MCF 10A (cell line): ENCODE data around the gene TNP2. TPM values are rescaled to one million over a fixed set of nuclear protein-coding genes. Genes with fewer than 3 reads are reported as not detected.

Experiments used
- BruUV-seq: library from RNA; stranded (reverse); fragments of 400-500 nt; replicated peaks from 2 replicates; lab custom pipeline; 2021; lab: Mats Ljungman, UMichigan
- CTCF ChIA-PET: fragments of 300-600 bp; sonication (Branson Sonifier 250); formaldehyde crosslinking; extraction: SDS; loops from one replicate; lab custom pipeline; 2021; ENCODE audit warnings: antibody characterized with exemption, inconsistent platforms; lab: Yijun Ruan, JAX
- POLR2A ChIA-PET: fragments of 300-600, 350-650 bp; sonication (Branson Sonifier 250); formaldehyde crosslinking; extraction: SDS; loops from one replicate; lab custom pipeline; 2020; ENCODE audit warnings: antibody characterized with exemption, inconsistent platforms; lab: Yijun Ruan, JAX
- DNase-seq: peaks from one replicate; pipeline ENCODE4 v3.0.0-alpha.2; 2018; ENCODE audit not compliant: unreplicated experiment
- H3K27ac Mint-ChIP-seq: one replicate; pipeline ENCODE4 v1.8.0; 2022; ENCODE audit warnings: mild to moderate bottlenecking, low read depth, mixed read lengths; ENCODE audit not compliant: unreplicated experiment
- H3K27me3 Mint-ChIP-seq: one replicate; pipeline ENCODE4 v1.8.0; 2022; ENCODE audit warnings: mixed read lengths; ENCODE audit not compliant: insufficient read depth, unreplicated experiment
- H3K36me3 Mint-ChIP-seq: one replicate; pipeline ENCODE4 v1.8.0; 2022; ENCODE audit warnings: mild to moderate bottlenecking, moderate library complexity, mixed read lengths; ENCODE audit not compliant: insufficient read depth, unreplicated experiment
- H3K4me1 Mint-ChIP-seq: one replicate; pipeline ENCODE4 v1.8.0; 2022; ENCODE audit warnings: mixed read lengths; ENCODE audit not compliant: insufficient read depth, unreplicated experiment
- H3K4me3 Mint-ChIP-seq: one replicate; pipeline ENCODE4 v1.8.0; 2022; ENCODE audit warnings: mild to moderate bottlenecking, moderate library complexity, mixed read lengths; ENCODE audit not compliant: unreplicated experiment
- H3K9me3 Mint-ChIP-seq: one replicate; pipeline ENCODE4 v1.8.0; 2022; ENCODE audit warnings: mixed read lengths; ENCODE audit not compliant: unreplicated experiment
- intact Hi-C: fragments of 100-400 bp; cut with micrococcal nuclease; formaldehyde crosslinking; loops from 2 replicates; pipeline ENCODE4 v1.14.1; 2022
- total RNA-seq: library from RNA; stranded (reverse); gene quantifications from 2 replicates; pipeline ENCODE4 v1.2.3, GENCODE V29; 2022
- TF ChIP-seq, protein P1 (sequence below): fragments of 200-600 bp; IDR thresholded peaks from one replicate; pipeline ENCODE4 v1.8.0; 2022; ENCODE audit warnings: antibody characterized with exemption, mild to moderate bottlenecking; ENCODE audit not compliant: unreplicated experiment

TNP2 gene
- total RNA-seq, 1 experiment from 2014 or later = not detected

DNA sequence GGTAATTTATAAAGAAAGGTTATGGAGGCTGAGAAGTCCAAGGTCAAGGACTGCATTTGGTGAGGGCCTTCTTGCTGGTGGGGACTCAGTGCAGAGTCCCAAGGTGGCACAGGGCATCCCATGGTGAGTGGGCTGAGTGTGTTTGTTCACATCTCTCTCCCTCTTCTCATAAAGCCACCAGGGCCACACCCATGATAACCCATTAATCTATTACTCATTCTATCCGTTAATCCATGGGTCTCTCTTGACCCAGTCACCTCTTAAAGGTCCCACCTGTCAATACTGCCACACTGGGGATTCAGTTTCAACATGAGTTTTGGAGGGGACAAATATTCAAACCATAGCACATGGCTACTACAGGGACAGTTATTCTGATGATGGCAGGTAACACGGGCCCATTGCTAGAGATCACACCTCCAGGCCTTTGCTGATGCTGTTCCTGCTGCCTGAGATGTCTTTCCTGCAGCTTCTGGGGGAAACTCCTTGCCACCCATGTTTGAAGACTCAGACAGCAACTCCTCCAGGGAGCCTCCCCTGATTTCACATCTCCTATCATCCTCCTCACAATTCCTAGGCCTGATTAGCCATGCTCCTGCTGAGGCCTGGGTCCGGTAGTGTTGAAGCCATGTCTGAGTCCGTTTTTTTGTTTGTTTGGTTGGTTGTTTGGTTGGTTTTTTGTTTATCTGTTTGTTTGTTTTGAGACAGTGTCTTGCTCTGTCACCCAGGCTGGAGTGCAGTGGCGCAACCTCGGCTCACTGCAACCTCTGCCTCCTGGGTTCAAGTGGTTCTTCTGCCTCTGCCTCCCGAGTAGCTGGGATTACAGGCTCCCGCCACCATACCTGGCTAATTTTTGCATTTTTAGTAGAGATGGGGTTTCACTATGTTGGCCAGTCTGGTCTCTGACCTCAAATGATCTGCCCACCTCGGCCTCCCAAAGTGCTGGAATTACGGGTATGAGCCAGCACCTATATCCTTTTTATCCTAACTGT, 29.2 kb downstream of the TNP2 start:
- Mint-ChIP-seq H3K27me3 (no peaks in the 10 kb centered on the region), H3K4me1 (no peaks in the 10 kb centered on the region), H3K9me3 (no peaks in the 10 kb centered on the region), H3K27ac (no peak overlapping the region), H3K36me3 (no peaks in the 10 kb centered on the region), H3K4me3 (no peak overlapping the region)
- intact Hi-C loops = no loop called here
- DNase-seq = no peak
- TF ChIP-seq, protein P1, sequence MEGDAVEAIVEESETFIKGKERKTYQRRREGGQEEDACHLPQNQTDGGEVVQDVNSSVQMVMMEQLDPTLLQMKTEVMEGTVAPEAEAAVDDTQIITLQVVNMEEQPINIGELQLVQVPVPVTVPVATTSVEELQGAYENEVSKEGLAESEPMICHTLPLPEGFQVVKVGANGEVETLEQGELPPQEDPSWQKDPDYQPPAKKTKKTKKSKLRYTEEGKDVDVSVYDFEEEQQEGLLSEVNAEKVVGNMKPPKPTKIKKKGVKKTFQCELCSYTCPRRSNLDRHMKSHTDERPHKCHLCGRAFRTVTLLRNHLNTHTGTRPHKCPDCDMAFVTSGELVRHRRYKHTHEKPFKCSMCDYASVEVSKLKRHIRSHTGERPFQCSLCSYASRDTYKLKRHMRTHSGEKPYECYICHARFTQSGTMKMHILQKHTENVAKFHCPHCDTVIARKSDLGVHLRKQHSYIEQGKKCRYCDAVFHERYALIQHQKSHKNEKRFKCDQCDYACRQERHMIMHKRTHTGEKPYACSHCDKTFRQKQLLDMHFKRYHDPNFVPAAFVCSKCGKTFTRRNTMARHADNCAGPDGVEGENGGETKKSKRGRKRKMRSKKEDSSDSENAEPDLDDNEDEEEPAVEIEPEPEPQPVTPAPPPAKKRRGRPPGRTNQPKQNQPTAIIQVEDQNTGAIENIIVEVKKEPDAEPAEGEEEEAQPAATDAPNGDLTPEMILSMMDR = no peak
- no TSS peak for BruUV-seq
- POLR2A ChIA-PET = no interaction called here
- CTCF ChIA-PET = interaction anchor here (0.6 to 1.1 kb wide), 4 partner anchors 15 to 276 kb away, joined by 3 to 4 read pairs (median 3); no protein-coding TSS in a partner anchor

DNA sequence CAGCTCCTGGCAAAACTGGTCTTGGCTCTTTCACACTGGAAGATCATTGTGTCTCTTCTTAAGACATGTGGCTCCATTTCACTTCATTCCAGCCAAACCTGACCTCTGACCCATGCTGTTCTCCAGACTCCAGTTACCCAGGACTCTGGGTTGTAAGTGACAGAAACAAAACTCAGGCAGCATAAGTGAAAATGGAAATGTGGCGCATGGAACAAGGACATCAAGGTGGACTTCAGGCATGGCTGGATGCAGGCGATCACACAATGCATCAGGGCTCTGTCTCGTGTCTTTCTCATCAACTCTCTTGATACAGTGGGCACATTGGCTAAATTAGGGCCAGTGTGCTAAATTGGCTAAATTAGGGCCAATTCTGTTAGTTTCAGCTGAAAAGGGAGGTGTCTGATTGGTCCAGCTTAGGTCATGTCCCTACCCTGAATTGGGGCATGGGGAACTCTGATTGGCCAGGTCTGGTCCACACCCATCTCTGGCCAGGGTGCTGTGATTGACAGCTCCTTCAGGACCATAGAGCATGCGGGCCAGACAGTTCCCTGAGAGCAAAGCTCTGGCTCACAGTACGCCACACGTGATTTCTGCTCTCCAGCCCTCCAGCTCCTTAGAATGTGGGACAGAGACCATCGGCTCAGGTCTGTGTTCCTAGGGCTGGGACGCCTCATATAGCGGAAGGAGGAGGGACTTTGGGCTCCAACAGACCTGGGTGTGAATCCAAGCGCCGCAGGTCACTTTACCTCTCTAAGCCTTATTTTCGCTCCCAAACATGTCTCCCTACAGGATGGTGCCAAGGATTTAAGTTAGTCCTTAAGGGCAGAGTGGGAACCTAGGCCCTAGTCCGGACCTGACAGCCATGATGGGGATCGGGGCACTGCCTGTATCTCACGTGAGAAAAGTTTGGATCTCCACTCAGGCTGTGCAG, 30.6 kb downstream of the TNP2 start:
- Mint-ChIP-seq H3K4me1 (no peaks in the 10 kb centered on the region), H3K36me3 (no peaks in the 10 kb centered on the region), H3K4me3 (no peak overlapping the region), H3K27ac (no peak overlapping the region), H3K27me3 (no peaks in the 10 kb centered on the region), H3K9me3 (no peaks in the 10 kb centered on the region)
- intact Hi-C loops = no loop called here
- BruUV-seq = no TSS peak
- TF ChIP-seq, protein P1 = no peak
- ChIA-PET CTCF (interaction anchor here (0.6 to 1.2 kb wide), 3 partner anchors 9 to 240 kb away, joined by 3 to 4 read pairs (median 3); no protein-coding TSS in a partner anchor), POLR2A (no interaction called here)
- no peak for DNase-seq

DNA sequence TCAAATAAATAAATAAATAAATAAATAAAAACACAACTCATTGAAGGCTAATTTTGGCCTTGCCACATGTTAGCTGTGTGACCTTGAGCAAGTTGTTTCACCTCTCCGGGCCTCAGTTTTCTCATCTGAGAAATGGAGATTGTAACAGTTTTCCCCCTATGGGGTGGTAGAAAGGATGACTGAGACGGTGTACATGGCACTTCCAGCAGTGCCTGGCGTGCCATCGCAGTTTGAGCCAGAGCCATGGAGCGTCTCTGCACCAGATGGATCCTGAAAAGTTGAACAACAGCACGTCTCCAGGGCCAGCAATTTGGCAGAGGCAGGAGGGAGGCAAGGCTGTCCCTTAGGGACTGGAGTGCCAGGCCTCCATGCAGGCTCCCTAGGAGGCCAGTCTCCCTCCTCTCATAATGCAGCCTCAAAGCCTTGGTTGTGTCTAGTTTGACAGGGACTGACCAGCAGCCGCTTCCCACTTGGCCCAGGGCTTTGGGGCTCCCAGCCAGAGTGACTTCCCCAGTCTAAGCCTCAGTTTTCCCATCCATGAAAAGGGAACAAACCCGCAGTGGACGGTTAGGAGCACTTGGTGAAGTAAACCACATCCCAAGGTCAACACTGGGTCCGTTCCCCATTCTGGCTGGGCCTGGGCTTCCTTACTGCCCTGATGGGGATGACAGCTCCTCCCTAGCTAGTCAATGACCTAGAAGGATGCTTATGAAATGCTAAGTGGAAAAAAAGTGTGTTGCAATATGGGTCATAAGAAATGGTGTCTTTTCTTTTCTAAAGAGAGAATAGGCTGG, 32.5 kb downstream of the TNP2 start:
- intact Hi-C loops = no loop called here
- Mint-ChIP-seq H3K27ac (no peak overlapping the region), H3K4me3 (no peak overlapping the region), H3K27me3 (no peaks in the 10 kb centered on the region), H3K36me3 (no peaks in the 10 kb centered on the region), H3K9me3 (no peaks in the 10 kb centered on the region), H3K4me1 (no peaks in the 10 kb centered on the region)
- ChIA-PET CTCF (interaction anchor here (1.6 to 2.0 kb wide), 2 partner anchors 19 to 273 kb away, joined by 4 to 7 read pairs; partner anchors contain the start of gene SOCS1), POLR2A (interaction anchor here (1.7 kb wide), 1 partner anchor 9 kb away, joined by 4 read pairs; no protein-coding TSS in a partner anchor)
- TF ChIP-seq, protein P1 = no peak
- DNase-seq = no peak
- no TSS peak for BruUV-seq
